C4-2B (cell line): ENCODE measurements around the gene SUCLA2.

Experiments used
- H3K27ac ChIP-seq: fragments of 450-650 bp; 2 replicates; pipeline ENCODE4 v1.5.1; 2017
- ZFX ChIP-seq: fragments of 450-650 bp; IDR thresholded peaks from 2 replicates; pipeline ENCODE4 v1.6.1; 2017
- TF ChIP-seq, protein P1 (sequence below): fragments of 450-650 bp; conservative IDR thresholded peaks from 2 replicates; pipeline ENCODE4 v1.5.1; 2017; ENCODE audit warnings: mild to moderate bottlenecking

Gene SUCLA2

DNA sequence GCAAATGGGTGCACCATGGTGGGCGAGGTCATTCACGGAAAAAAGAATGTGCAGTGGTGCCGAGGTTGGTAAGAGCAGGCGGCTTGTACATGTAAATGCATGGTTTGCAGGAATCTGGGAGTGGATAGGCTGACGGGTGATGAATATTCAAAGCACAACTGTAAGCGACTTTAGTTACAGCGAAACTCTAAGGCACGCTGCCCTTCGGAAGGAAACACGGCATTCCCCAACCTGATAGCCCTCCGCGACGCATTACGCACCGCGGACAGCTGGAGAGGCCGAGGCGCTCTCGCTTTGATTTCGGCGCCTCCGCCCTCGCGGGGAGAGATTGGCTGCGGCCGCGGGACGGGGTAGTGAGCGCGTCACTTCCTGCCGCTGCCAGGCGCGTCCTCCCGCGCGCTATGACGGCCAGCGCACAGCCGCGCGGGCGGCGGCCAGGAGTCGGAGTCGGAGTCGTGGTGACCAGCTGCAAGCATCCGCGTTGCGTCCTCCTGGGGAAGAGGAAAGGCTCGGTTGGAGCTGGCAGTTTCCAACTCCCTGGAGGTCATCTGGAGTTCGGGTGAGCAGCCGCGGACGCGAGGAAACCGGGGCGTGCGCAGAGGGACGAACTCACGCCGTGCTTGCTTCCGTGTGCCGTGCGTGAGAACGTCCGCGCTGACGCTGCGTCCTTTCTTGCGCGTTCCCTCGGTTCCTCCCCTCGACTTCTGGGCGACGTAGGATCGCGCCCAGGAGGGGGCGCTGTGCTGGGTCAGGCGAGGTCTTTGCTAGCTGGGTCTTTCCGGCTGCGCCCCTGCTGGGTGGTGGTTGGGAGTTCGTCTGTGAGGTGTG lies 36.5 kb upstream of the SUCLA2 start, which contains the start of gene NUDT15:
Gene NUDT15 (plus strand): TSS at position 381 of the 828 bp plus-strand sequence. CDS start 21 bp downstream, at position 402.
- TF ChIP-seq ZFX: no peak
- TF ChIP-seq, protein P1, sequence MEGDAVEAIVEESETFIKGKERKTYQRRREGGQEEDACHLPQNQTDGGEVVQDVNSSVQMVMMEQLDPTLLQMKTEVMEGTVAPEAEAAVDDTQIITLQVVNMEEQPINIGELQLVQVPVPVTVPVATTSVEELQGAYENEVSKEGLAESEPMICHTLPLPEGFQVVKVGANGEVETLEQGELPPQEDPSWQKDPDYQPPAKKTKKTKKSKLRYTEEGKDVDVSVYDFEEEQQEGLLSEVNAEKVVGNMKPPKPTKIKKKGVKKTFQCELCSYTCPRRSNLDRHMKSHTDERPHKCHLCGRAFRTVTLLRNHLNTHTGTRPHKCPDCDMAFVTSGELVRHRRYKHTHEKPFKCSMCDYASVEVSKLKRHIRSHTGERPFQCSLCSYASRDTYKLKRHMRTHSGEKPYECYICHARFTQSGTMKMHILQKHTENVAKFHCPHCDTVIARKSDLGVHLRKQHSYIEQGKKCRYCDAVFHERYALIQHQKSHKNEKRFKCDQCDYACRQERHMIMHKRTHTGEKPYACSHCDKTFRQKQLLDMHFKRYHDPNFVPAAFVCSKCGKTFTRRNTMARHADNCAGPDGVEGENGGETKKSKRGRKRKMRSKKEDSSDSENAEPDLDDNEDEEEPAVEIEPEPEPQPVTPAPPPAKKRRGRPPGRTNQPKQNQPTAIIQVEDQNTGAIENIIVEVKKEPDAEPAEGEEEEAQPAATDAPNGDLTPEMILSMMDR: peak; percentile 94
- peak within 1 kb of the TSS; percentile 90 for H3K27ac ChIP-seq

DNA sequence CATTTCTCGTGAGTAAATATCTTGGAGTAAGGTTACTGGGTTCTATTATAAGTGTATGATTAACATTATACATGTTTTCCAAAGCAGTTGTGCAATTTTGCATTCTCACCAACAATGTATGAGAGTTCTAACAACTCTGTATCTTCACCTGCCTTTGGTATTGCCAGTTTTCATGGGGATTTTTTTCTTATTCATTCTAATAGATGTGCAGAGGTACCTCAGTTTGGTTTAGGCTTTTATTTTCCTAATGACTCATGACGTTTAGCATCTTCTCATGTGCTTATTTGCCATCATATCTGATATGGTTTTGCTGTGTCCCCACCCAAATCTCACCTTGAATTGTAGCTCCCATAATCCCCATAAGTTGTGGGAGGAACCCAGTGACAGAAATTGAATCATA lies 28.8 kb upstream of the SUCLA2 start:
- TF ChIP-seq, protein P1: no peak
- no peak for TF ChIP-seq ZFX
- H3K27ac ChIP-seq: no peak overlapping the region

DNA sequence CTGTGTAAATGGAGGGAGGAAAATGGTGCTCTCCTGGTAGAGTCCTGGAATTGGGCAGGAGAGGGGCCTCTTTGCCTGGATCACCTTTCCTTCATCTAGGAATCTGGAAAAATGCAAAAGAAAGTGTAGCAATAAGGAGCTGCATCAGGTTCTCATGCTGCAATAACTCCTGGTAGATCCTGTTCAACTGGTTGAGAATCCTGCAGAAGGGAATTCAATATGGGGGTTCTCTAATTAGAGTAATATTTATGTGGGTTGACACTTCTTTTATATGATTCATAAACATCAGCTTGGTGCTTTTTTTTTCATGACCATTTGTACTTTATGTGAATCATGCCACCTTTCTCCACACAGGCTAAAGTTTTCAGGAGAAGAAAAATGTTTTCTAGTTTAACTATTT lies 27.0 kb upstream of the SUCLA2 start:
- no peak overlapping the region for H3K27ac ChIP-seq
- TF ChIP-seq, protein P1: no peak
- TF ChIP-seq ZFX: no peak

DNA sequence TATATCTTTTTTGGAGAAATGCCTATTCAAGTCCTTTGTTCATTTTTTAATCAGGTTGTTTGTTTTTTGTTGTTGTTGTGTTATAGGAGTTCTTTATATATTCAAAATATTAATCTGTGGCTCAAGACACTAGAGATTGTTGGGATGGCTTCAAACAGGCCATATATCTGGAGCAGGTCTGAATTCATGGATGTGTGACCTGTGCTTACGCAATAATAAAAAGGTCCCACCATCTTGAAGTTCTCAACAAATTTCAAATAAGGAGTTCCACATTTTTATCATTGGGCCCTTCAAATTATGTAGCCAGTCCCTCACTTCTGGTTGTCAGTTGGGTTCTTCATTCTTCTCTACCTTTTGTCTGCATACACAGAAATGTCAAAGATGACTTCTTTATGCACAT lies 18.7 kb upstream of the SUCLA2 start:
- H3K27ac ChIP-seq: peak overlapping the region; percentile 81
- TF ChIP-seq, protein P1: no peak
- TF ChIP-seq ZFX: no peak

DNA sequence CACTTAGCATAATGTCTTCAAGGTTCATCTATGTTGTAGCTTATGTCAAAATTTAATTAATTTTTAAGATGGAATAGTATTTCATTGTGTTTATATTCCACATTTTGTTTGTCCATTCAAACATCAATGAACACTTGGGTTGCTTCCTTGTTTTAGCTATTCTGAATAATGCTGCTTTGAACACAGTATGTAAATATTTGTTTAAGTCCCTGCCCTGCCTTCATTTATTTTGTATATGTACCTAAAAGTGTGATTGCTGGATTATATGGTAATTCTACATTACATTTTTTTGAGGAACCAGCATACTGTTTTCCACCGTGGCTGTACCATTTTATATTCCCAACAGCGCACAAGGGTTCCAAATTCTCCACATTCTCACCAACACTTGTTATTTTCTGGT lies 17.6 kb upstream of the SUCLA2 start:
- H3K27ac ChIP-seq: peak overlapping the region; percentile 85
- TF ChIP-seq, protein P1: no peak
- TF ChIP-seq ZFX: no peak

DNA sequence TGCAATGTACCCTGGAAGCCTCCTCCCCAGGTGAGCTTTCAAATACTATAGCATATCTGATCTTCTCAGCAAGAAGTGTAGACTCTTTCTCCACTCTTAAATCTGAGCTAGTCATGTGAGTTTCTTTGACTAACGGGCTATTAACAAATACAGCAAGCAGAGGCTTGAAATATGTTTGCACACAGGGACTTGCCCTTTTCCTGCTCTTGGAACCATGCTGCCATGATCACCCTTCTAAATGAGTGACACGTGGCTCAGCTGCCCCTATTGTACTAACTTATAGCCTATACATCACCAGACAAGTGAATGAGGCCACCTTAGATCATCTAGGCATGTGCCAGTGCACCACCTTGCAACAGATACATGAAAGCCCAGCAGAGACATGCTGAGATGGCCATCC lies 13.3 kb upstream of the SUCLA2 start:
- no peak overlapping the region for H3K27ac ChIP-seq
- TF ChIP-seq, protein P1: no peak
- no peak for TF ChIP-seq ZFX

DNA sequence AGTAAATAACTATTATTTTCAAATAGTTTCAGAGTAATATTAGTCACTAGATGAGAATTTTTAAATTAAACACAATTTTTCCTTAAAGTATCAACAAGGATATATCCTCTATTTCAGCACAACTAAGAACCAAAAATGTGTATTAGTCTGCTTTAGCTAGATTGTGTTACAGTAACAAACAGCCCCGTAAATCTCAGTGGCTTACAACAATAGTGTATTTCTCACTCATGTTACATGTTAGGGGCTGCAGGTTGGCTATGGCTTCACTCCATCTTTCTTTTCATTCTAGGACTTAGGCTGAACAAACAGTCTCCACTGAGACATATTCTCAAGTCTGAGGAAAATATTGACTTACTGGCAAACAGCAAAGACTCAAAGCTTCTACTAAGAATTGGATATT lies 11.6 kb upstream of the SUCLA2 start:
- H3K27ac ChIP-seq: no peak overlapping the region
- TF ChIP-seq ZFX: no peak
- TF ChIP-seq, protein P1: no peak
